SK-N-SH (cell line): ENCODE measurements around the gene ERMAP. TPM values are rescaled to one million over a fixed set of nuclear protein-coding genes. Genes with fewer than 3 reads are reported as not detected.

Experiments
- CTCF ChIA-PET: fragments of 300-600, 350-600 bp; formaldehyde crosslinking; extraction: SDS; loops from one replicate; lab custom pipeline; 2021; lab: Yijun Ruan, JAX
- POLR2A ChIA-PET: fragments of 350-600 bp; sonication (Branson Sonifier 250); formaldehyde crosslinking; extraction: SDS; loops from one replicate; lab custom pipeline; 2020; ENCODE audit warnings: antibody characterized with exemption, inconsistent platforms; lab: Yijun Ruan, JAX
- DNase-seq: peaks from one replicate; pipeline ENCODE4 v3.0.0; 2012
- H2AFZ ChIP-seq: fragments of 200-600 bp; sonication (generic); 2 replicates; pipeline ENCODE4 v1.8.1; 2016; ENCODE audit warnings: antibody characterized with exemption, mild to moderate bottlenecking, low read depth
- H3F3A ChIP-seq: fragments of 200-600 bp; sonication (generic); replicated peaks from 2 replicates; pipeline ENCODE3; 2016; ENCODE audit warnings: antibody characterized with exemption, mild to moderate bottlenecking; ENCODE audit not compliant: insufficient read depth
- H3K27ac ChIP-seq, 2 experiments: fragments of 200-500 bp in 1 of 2; fragments of 200-600 bp in 1 of 2; sonication (Bioruptor generic) in 1 of 2; sonication (generic), shearing (Covaris generic) in 1 of 2; 2 replicates each; pipeline versions ENCODE4 v1.5.1 to v1.6.1; 2014 to 2016; ENCODE audit warnings: low read depth in 2 of 2, inconsistent platforms in 1 of 2, low read length in 1 of 2, mild to moderate bottlenecking in 1 of 2, mixed read lengths in 1 of 2
- H3K27me3 ChIP-seq: fragments of 200-600 bp; sonication (generic), shearing (Covaris generic); 2 replicates; pipeline ENCODE4 v1.6.1; 2016; ENCODE audit warnings: mixed run types; ENCODE audit not compliant: insufficient read depth
- H3K36me3 ChIP-seq, 2 experiments: fragments of 200-500 bp in 1 of 2; fragments of 200-600 bp in 1 of 2; sonication (Bioruptor generic) in 1 of 2; sonication (generic) in 1 of 2; replicated peaks in 1 of 2; 2 replicates each; pipeline versions ENCODE3 to v1.5.1; 2014 to 2016; ENCODE audit warnings: low read length in 1 of 2, mild to moderate bottlenecking in 1 of 2; ENCODE audit not compliant: insufficient read depth in 2 of 2, control insufficient read depth in 1 of 2
- H3K4me1 ChIP-seq, 2 experiments: fragments of 200-500 bp in 1 of 2; fragments of 200-600 bp in 1 of 2; sonication (Bioruptor generic) in 1 of 2; sonication (generic), shearing (Covaris generic) in 1 of 2; 2 replicates each; pipeline versions ENCODE4 v1.5.1 to v1.6.1; 2014 to 2016; ENCODE audit warnings: low read depth in 1 of 2, low read length in 1 of 2, mixed run types in 1 of 2; ENCODE audit not compliant: insufficient read depth in 2 of 2, control insufficient read depth in 1 of 2
- H3K4me2 ChIP-seq: fragments of 200-600 bp; sonication (generic), shearing (Covaris generic); 2 replicates; pipeline ENCODE4 v1.6.1; 2017; ENCODE audit warnings: mixed run types
- H3K4me3 ChIP-seq, 2 experiments: fragments of 200-500 bp in 1 of 2; fragments of 200-600 bp in 1 of 2; sonication (Bioruptor generic) in 1 of 2; sonication (generic), shearing (Covaris generic) in 1 of 2; 2 replicates each; pipeline versions ENCODE4 v1.5.1 to v1.8.1; 2014 to 2016; ENCODE audit warnings: low read depth in 2 of 2, inconsistent platforms in 1 of 2, low read length in 1 of 2, mild to moderate bottlenecking in 1 of 2, mixed read lengths in 1 of 2, moderate library complexity in 1 of 2
- H3K79me2 ChIP-seq: fragments of 200-600 bp; sonication (generic); 2 replicates; pipeline ENCODE4 v1.8.1; 2017; ENCODE audit warnings: mild to moderate bottlenecking; ENCODE audit not compliant: insufficient read depth
- H3K9ac ChIP-seq: fragments of 200-600 bp; sonication (generic); 2 replicates; pipeline ENCODE4 v1.6.1; 2017; ENCODE audit warnings: mixed run types
- H3K9me2 ChIP-seq: fragments of 200-600 bp; sonication (generic); 2 replicates; pipeline ENCODE4 v1.6.1; 2017; ENCODE audit warnings: mixed run types
- H3K9me3 ChIP-seq: fragments of 200-600 bp; sonication (generic); 2 replicates; pipeline ENCODE4 v1.6.1; 2017; ENCODE audit warnings: mixed run types, mild to moderate bottlenecking, moderate library complexity
- H4K20me1 ChIP-seq: fragments of 200-600 bp; sonication (generic); 2 replicates; pipeline ENCODE4 v1.6.1; 2017; ENCODE audit warnings: mild to moderate bottlenecking, mixed run types; ENCODE audit not compliant: insufficient read depth
- CHD2 ChIP-seq: fragments of 150-350 bp; IDR thresholded peaks from 2 replicates; pipeline ENCODE4 v1.6.1; 2018; ENCODE audit warnings: low read length; ENCODE audit not compliant: partially characterized antibody
- ELF1 ChIP-seq: IDR thresholded peaks from 2 replicates; pipeline ENCODE4 v1.4.0; 2012
- FOXJ3 ChIP-seq: sonication (generic); formaldehyde crosslinking; IDR thresholded peaks from 2 replicates; pipeline ENCODE4 v1.5.1; 2020; ENCODE audit warnings: mild to moderate bottlenecking, missing genetic modification reagents
- GATA2 ChIP-seq: sonication (generic); formaldehyde crosslinking; IDR thresholded peaks from 2 replicates; pipeline ENCODE4 v1.5.0; 2020; ENCODE audit warnings: mild to moderate bottlenecking, missing genetic modification reagents
- IRF3 ChIP-seq: fragments of 150-350 bp; IDR thresholded peaks from 2 replicates; pipeline ENCODE4 v1.6.1; 2016; ENCODE audit warnings: mild to moderate bottlenecking, low read depth, low read length
- MEF2A ChIP-seq: IDR thresholded peaks from 2 replicates; pipeline ENCODE4 v1.4.0; 2012; ENCODE audit warnings: low read depth, borderline replicate concordance
- MXI1 ChIP-seq: IDR thresholded peaks from 2 replicates; pipeline ENCODE4 v1.6.1; 2012; ENCODE audit warnings: mild to moderate bottlenecking, low read depth, low read length, improper control_type of control experiment
- POLR2AphosphoS5 ChIP-seq: IDR thresholded peaks from 2 replicates; pipeline ENCODE4 v1.6.1; 2012; ENCODE audit warnings: low read depth, low read length
- RAD21 ChIP-seq: IDR thresholded peaks from 2 replicates; pipeline ENCODE4 v1.6.1; 2012; ENCODE audit warnings: mild to moderate bottlenecking, low read length
- RXRA ChIP-seq: IDR thresholded peaks from 2 replicates; pipeline ENCODE4 v1.4.0; 2012; ENCODE audit warnings: low read depth, mild to moderate bottlenecking, borderline replicate concordance
- SMC3 ChIP-seq: IDR thresholded peaks from 2 replicates; pipeline ENCODE4 v1.6.1; 2012; ENCODE audit warnings: low read depth, low read length, improper control_type of control experiment
- TCF12 ChIP-seq: IDR thresholded peaks from 2 replicates; pipeline ENCODE4 v1.4.0; 2012
- TEAD4 ChIP-seq: IDR thresholded peaks from 2 replicates; pipeline ENCODE4 v1.4.0; 2012; ENCODE audit warnings: mild to moderate bottlenecking, borderline replicate concordance; ENCODE audit not compliant: insufficient read depth
- WGBS: methylation state at CpG from one replicate; pipeline ENCODE4 v1.1.6; 2017; ENCODE audit warnings: low lambda C conversion rate; 5-methylcytosine and 5-hydroxymethylcytosine counted together
- polyA plus RNA-seq, 3 experiments: library from polyadenylated mRNA; depleted of rRNA; stranded (reverse); fragments of >200 nt; gene quantifications; 2 replicates each; pipeline ENCODE4 v1.2.3, GENCODE V29; 2012
- TF ChIP-seq, protein P1 (sequence below): IDR thresholded peaks from 2 replicates; pipeline ENCODE4 v1.6.1; 2012; ENCODE audit warnings: mild to moderate bottlenecking, low read depth, low read length, moderate library complexity
- TF ChIP-seq, protein P2 (sequence below): fragments of 150-350 bp; IDR thresholded peaks from 2 replicates; pipeline ENCODE4 v1.6.1; 2017; ENCODE audit warnings: antibody characterized with exemption, low read length, low read depth, borderline replicate concordance
- TF ChIP-seq, protein P3 (sequence below): IDR thresholded peaks from 2 replicates; pipeline ENCODE4 v1.4.0; 2012; ENCODE audit warnings: low read depth

The ERMAP gene
- polyA plus RNA-seq, 1 of the 3 experiments (the other 2 are of a cell fraction) = 10.4 TPM

- no peak for DNase-seq
- Histone ChIP-seq H3K4me2 (peak overlapping the region; percentile 77), H3K9me3 (no peaks in the 10 kb centered on the region), H3K4me3 (peak overlapping the region; percentile 64 to 73), H3F3A (no peaks in the 10 kb centered on the region), H3K27ac (no peak overlapping the region; a peak in 1 of 4 replicates), H3K36me3 (peaks cover 13 to 32% of the 10 kb centered on the region in 2 experiments), H4K20me1 (no peaks in the 10 kb centered on the region), H3K79me2 (peaks cover 26% of the 10 kb centered on the region; the same call in 1 of the 2 replicates), H3K27me3 (no peaks in the 10 kb centered on the region), H3K9ac (peak overlapping the region; percentile 78), H2AFZ (peak overlapping the region; percentile 67; the same call in 1 of the 2 replicates), H3K9me2 (no peaks in the 10 kb centered on the region), H3K4me1 (peaks cover 0 to 11% of the 10 kb centered on the region in 2 experiments; a peak in 2 of 4 replicates)
- CTCF ChIA-PET = interaction anchor here (0.7 to 3.3 kb wide), 15 partner anchors 9 to 1340 kb away, joined by 3 to 16 read pairs (median 4); no protein-coding TSS in a partner anchor
- no peak for TF ChIP-seq GATA2 (CRISPR knock-in tag)
- TF ChIP-seq, protein P1, sequence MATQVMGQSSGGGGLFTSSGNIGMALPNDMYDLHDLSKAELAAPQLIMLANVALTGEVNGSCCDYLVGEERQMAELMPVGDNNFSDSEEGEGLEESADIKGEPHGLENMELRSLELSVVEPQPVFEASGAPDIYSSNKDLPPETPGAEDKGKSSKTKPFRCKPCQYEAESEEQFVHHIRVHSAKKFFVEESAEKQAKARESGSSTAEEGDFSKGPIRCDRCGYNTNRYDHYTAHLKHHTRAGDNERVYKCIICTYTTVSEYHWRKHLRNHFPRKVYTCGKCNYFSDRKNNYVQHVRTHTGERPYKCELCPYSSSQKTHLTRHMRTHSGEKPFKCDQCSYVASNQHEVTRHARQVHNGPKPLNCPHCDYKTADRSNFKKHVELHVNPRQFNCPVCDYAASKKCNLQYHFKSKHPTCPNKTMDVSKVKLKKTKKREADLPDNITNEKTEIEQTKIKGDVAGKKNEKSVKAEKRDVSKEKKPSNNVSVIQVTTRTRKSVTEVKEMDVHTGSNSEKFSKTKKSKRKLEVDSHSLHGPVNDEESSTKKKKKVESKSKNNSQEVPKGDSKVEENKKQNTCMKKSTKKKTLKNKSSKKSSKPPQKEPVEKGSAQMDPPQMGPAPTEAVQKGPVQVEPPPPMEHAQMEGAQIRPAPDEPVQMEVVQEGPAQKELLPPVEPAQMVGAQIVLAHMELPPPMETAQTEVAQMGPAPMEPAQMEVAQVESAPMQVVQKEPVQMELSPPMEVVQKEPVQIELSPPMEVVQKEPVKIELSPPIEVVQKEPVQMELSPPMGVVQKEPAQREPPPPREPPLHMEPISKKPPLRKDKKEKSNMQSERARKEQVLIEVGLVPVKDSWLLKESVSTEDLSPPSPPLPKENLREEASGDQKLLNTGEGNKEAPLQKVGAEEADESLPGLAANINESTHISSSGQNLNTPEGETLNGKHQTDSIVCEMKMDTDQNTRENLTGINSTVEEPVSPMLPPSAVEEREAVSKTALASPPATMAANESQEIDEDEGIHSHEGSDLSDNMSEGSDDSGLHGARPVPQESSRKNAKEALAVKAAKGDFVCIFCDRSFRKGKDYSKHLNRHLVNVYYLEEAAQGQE = no peak
- TF ChIP-seq MEF2A = no peak
- TF ChIP-seq MXI1 = no peak
- TF ChIP-seq ELF1 = no peak
- no peak for TF ChIP-seq IRF3
- TF ChIP-seq CHD2 = no peak
- TF ChIP-seq TCF12 = no peak
- no peak for TF ChIP-seq POLR2AphosphoS5
- TF ChIP-seq SMC3 = no peak
- TF ChIP-seq RAD21 = no peak
- TF ChIP-seq, protein P2, sequence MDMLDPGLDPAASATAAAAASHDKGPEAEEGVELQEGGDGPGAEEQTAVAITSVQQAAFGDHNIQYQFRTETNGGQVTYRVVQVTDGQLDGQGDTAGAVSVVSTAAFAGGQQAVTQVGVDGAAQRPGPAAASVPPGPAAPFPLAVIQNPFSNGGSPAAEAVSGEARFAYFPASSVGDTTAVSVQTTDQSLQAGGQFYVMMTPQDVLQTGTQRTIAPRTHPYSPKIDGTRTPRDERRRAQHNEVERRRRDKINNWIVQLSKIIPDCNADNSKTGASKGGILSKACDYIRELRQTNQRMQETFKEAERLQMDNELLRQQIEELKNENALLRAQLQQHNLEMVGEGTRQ = no peak
- no peak for TF ChIP-seq TEAD4
- no peak for TF ChIP-seq FOXJ3 (CRISPR knock-in tag)
- TF ChIP-seq, protein P3, sequence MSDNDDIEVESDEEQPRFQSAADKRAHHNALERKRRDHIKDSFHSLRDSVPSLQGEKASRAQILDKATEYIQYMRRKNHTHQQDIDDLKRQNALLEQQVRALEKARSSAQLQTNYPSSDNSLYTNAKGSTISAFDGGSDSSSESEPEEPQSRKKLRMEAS = no peak
- no peak for TF ChIP-seq RXRA
- POLR2A ChIA-PET = interaction anchor here (1.1 to 3.3 kb wide), 6 partner anchors 11 to 165 kb away, joined by 3 to 26 read pairs (median 4); partner anchors contain the start of genes ERMAP, SVBP and YBX1
- WGBS = 11% methylated on average over 6 of the region's 6 CpGs
Observed at GRCh38 chr1:42847111-42847595, 30.2 kb downstream of the ERMAP start.
